ENCODE measurements around the gene TNNT3. TPM values are rescaled to one million over a fixed set of nuclear protein-coding genes. Genes with fewer than 3 reads are reported as not detected.
A peak's percentile ranks its signal among the peaks of the same experiment; 100 is the strongest.

TNNT3 gene
- total RNA-seq, 1 donor from 2014 or later = 0.40 TPM

GRCh38 chr11:1959786-1960185 is 40.3 kb downstream of the TNNT3 start:
- ATAC-seq = no peak

DNA sequence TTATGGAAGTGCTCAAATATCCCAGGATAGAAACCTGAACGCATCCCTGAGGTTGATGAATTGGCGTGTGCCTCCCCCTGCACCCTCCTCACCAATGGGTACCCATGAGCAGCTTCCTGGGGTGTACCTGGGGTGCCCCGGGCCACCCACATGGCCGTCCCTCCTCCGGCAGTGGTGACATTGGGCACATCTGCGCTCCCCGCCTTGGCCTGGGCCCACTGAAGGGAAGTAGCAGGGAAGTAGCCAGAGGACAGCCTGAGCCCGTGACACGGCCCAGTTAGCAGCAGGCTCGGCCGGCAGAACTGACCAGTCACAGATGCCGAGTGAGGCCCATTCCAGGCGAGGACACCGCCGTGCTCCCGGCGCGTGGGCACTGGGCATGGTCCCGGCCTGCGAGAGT is 44.4 kb downstream of the TNNT3 start:
- ATAC-seq = no peak

GRCh38 chr11:1964348-1964747 is 44.8 kb downstream of the TNNT3 start:
- ATAC-seq = no peak

DNA sequence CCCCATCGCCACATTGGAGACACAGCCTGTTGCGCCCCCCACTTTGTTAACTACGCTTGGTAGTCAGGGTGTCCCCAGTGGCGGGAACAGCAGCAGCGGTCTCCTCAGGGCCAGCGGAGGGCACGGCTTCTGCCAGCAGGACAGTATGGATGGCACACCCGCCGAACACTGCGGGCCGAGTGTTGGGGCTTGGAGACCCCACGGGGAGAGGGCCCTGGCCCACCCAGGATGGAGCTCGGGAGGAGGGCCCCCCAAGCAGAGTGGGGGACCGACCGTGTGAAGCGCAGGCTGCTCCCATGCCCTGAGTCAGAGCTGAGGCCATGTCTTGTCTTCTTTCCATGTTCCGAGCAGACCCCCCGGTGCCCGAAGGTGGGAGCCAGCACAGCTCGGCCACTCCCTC is 45.5 kb downstream of the TNNT3 start:
- no peak for ATAC-seq

DNA sequence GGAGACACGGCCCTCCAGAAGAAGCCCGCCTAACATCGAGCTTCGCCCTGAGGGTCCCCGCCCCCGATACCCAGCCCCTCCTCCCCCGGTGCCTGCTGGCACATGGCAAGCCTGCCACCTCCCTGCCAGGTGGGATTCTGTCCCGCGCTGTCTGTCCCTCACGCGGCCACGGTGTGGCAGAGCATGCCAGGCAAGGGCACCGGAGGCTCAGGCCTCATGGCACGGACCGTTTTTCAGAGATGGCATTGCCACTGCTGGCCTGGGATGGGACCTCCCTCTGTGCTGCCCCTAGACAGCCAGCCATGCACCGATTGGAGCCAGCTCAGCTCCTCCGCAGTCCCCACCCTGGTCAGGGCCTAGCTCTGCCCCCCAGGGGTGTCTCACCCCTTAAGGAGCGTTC is 47.0 kb downstream of the TNNT3 start:
- no peak for ATAC-seq

DNA sequence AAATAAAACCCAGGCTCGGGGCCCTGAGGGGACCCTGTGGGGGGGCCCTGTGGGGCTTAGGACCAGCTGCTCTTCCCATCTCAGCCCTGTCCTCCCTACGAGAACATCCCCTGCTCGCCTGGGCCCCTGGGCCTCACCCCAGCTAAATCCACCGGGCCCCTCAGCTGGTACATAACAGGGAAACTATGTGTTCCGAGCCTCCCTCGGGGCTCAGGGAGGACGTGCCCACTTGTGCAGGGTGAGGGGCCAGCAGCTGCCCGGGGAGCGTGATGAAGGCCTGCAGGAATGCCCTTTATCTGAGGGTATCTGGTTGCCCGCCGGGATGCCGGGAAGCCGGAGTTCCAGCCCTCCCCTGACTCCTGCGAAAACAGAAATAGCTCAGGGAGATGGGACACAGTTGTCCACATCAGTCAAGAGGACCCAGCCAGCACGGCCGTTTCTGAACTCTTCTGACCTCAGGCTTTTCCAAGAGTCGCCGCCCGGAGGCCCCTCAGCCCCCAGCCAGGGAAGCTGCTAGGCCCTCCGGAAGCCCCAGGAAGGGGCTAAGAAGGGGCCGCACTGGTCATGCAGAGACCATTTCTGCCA is 48.2 kb downstream of the TNNT3 start:
- ATAC-seq = no peak

DNA sequence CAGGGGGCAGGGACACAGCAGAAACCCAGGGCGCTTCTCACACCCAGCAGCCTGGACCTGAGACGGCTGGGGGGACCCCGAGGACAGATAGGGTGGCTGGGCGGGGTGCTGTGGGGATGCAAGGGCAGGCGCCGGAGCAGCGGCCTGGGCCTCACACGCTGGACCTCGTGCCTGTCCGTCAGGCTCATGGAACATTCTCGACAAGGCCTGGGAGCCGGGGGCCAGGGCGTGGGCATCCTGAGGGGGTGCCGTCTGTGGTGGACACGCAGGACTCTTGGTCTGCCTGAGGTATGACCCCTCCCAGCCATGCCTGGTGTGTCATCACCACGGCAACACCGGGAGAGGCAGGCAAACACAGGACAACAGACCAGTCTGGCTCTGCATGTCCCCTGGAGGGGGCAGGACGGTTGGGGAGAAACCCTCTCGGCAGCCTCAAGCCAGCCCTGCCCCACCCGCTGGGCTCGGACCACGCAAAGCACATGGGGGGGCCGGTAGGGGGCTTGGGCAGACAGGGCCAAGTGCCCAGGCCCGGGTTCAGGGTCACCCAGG is 49.0 kb downstream of the TNNT3 start:
- ATAC-seq = peak; percentile 11

DNA sequence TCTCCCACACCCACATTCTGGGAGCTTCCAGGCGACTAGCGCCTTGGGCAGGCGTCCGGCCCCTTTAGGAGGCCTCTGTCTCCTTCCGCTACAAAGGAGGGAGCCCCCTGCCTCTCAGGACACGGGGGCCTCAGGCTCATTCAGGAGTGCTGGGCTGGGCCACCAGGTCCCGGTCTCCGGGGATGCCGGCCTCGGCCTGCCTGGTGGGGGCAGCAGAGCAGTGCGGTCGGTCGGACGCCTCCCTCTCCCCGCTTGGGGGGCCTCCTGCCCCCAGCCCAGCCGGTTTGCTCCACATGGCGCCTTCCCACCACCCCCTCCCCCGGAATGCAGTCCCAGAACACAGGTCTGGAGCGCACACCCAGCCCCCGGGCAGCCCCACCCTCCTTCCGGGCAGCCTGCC is 49.5 kb downstream of the TNNT3 start:
- ATAC-seq = no peak

DNA sequence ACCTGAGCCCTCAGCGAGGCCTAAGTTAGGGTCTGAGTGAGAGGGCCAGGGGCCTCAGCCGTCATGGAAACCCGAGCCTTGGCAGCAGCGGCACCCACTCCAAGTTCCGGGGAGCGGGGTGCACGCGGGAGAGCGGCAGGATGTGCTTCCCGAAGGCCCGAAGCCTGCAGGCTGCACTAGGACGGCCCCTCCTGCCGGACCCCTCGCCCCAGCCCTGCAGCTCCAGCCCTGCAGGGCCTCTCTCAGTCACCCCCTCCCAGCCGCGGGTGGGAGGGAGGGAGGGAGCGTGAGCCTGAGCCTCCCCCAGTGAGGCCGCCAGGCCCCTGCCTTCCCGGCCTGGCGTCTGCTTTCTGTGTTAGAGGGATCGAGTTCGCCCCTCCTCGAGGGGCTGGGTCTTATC is 50.3 kb downstream of the TNNT3 start:
- ATAC-seq = no peak

- no peak for ATAC-seq
Observed at GRCh38 chr11:1970956-1971355, 51.5 kb downstream of the TNNT3 start.

GRCh38 chr11:1975185-1975584 is 55.7 kb downstream of the TNNT3 start:
- ATAC-seq = no peak

DNA sequence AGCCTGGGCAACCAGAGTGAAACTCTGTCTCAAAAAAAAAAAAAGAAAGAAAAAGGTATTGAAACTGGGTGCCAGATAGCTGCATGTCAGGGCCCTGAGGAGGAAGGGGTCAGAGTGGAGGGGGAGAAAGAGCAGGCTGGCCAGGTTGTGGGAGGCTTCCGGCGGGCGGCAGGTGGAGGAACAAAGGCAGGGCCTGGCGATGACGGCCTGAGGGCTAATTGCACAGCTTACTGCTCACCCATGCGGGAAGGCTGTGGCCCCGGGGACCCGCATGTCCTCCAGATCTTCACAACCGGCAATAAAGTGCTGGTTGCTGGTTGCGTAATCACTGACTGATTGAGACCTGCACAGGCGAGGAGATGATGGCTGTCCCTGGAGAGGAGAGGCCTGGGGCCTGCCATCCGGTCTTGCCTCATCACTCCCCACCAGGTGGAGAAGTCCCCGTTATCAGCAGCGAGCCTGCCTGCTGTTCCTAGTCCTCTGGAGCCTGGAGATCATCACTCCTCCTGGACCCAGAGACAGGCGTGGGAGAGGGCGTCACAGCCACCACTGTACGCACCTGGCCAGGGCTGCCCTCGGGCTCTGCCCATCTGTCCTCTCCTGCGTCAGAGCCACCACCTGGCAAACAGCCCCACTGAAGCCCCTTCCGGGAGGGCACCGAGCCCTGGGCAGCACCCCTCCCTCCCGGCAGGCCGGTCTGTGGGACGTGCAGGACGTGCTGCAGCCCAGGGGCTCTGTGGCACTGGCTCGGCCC is 59.4 kb downstream of the TNNT3 start:
- no peak for ATAC-seq

- ATAC-seq = no peak
Observed at GRCh38 chr11:1979607-1980006, 60.1 kb downstream of the TNNT3 start.

- no peak for ATAC-seq
Observed at GRCh38 chr11:1982873-1983600, 63.5 kb downstream of the TNNT3 start.

DNA sequence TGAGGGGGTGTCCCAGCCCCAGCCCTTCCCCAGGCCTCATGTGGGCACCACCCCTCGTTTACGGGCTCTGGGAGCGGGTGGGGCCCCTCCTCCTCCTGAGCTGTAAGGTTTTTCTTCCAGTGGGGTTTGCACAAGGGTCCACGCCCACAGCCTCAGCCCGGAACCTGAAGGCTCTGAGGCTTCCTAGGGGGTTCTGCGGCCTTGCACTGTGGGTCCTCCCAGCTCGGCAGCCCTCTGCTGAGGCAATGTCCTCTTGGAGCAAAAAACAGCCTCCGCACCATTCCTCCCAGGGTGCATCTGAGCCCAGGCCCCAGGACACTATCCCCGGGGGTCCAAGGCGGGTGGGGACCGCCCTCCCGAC is 64.1 kb downstream of the TNNT3 start:
- ATAC-seq = no peak

GRCh38 chr11:1987024-1987423 is 67.5 kb downstream of the TNNT3 start:
- no peak for ATAC-seq

DNA sequence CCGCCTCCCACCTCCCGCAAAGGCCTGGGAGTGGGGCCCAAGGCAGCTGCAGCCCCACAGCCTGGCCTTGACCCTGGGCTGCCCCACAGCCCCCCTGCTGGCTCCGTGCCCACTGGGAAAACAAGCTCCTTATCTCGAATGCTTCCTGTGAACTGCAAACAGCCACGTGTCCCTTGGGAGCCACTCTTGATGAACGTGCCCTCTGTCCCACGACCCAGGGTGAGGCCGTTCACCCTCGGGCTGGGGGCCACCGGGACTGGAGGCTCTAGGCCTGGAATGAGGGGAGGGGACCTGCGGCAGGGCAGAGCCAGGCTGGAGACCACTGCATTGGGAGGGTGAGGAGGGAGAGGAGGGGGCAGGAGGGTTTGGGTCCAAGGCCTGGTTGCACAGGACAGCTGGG is 68.7 kb downstream of the TNNT3 start:
- no peak for ATAC-seq

Other genes with a start within 250 kb of the TNNT3 start
- gene KRTAP5-6, start 222.5 kb upstream of the TNNT3 start, total RNA-seq = not detected
- gene IFITM10, start 169.1 kb upstream of the TNNT3 start, total RNA-seq = 0.96 TPM
- 583 TPM for gene CTSD, start 155.8 kb upstream of the TNNT3 start, total RNA-seq
- 22.4 TPM for gene SYT8, start 84.7 kb upstream of the TNNT3 start, total RNA-seq
- 4.4 TPM for gene TNNI2, start 80.7 kb upstream of the TNNT3 start, total RNA-seq
- 18.8 TPM for gene LSP1, start 66.6 kb upstream of the TNNT3 start, total RNA-seq
- not detected for gene PRR33, start 27.8 kb upstream of the TNNT3 start, total RNA-seq
- 44.4 TPM for gene MRPL23, start 27.6 kb downstream of the TNNT3 start, total RNA-seq
- gene H19, start 78.1 kb downstream of the TNNT3 start, total RNA-seq = 6.5 TPM
- 1.6 TPM for gene IGF2, start 219.7 kb downstream of the TNNT3 start, total RNA-seq
- gene INS, start 241.5 kb downstream of the TNNT3 start, total RNA-seq = not detected

All from esophagus mucosa (tissue), 1 donor.